ENCODE data around the gene PEAK1. TPM values are rescaled to one million over a fixed set of nuclear protein-coding genes. Genes with fewer than 3 reads are reported as not detected.

The PEAK1 gene
- total and polyA plus RNA-seq, 2 experiments from 2014 or later, result 7.8 to 34.1 TPM

DNA sequence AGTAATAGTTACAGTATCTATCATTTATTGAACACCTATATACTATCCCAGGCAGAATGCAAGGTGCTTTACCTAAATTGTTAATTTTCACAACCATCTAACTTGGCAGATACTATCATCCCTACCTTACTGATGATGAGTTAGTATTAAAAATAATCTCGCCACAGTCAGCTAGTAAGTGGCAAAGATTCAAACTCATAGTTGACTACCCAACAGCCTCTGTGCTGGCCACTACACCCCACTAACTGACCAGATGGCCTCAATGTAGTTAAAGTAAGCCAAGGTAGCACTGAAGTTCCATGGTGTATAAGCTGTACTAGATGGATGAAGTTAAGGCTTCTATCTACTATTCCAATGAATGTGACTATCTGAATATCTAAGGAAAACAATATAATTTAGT is 44.8 kb downstream of the PEAK1 start (continued):
- TF ChIP-seq, protein P1, sequence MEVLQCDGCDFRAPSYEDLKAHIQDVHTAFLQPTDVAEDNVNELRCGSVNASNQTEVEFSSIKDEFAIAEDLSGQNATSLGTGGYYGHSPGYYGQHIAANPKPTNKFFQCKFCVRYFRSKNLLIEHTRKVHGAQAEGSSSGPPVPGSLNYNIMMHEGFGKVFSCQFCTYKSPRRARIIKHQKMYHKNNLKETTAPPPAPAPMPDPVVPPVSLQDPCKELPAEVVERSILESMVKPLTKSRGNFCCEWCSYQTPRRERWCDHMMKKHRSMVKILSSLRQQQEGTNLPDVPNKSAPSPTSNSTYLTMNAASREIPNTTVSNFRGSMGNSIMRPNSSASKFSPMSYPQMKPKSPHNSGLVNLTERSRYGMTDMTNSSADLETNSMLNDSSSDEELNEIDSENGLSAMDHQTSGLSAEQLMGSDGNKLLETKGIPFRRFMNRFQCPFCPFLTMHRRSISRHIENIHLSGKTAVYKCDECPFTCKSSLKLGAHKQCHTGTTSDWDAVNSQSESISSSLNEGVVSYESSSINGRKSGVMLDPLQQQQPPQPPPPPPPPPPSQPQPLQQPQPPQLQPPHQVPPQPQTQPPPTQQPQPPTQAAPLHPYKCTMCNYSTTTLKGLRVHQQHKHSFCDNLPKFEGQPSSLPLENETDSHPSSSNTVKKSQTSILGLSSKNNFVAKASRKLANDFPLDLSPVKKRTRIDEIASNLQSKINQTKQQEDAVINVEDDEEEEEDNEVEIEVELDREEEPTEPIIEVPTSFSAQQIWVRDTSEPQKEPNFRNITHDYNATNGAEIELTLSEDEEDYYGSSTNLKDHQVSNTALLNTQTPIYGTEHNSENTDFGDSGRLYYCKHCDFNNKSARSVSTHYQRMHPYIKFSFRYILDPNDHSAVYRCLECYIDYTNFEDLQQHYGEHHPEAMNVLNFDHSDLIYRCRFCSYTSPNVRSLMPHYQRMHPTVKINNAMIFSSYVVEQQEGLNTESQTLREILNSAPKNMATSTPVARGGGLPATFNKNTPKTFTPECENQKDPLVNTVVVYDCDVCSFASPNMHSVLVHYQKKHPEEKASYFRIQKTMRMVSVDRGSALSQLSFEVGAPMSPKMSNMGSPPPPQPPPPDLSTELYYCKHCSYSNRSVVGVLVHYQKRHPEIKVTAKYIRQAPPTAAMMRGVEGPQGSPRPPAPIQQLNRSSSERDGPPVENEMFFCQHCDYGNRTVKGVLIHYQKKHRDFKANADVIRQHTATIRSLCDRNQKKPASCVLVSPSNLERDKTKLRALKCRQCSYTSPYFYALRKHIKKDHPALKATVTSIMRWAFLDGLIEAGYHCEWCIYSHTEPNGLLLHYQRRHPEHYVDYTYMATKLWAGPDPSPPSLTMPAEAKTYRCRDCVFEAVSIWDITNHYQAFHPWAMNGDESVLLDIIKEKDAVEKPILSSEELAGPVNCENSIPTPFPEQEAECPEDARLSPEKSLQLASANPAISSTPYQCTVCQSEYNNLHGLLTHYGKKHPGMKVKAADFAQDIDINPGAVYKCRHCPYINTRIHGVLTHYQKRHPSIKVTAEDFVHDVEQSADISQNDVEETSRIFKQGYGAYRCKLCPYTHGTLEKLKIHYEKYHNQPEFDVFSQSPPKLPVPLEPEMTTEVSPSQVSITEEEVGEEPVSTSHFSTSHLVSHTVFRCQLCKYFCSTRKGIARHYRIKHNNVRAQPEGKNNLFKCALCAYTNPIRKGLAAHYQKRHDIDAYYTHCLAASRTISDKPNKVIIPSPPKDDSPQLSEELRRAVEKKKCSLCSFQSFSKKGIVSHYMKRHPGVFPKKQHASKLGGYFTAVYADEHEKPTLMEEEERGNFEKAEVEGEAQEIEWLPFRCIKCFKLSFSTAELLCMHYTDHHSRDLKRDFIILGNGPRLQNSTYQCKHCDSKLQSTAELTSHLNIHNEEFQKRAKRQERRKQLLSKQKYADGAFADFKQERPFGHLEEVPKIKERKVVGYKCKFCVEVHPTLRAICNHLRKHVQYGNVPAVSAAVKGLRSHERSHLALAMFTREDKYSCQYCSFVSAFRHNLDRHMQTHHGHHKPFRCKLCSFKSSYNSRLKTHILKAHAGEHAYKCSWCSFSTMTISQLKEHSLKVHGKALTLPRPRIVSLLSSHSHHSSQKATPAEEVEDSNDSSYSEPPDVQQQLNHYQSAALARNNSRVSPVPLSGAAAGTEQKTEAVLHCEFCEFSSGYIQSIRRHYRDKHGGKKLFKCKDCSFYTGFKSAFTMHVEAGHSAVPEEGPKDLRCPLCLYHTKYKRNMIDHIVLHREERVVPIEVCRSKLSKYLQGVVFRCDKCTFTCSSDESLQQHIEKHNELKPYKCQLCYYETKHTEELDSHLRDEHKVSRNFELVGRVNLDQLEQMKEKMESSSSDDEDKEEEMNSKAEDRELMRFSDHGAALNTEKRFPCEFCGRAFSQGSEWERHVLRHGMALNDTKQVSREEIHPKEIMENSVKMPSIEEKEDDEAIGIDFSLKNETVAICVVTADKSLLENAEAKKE (CRISPR knock-in tag; IDR thresholded peaks at IDR 0.05), result no peak
- TF ChIP-seq, protein P2, sequence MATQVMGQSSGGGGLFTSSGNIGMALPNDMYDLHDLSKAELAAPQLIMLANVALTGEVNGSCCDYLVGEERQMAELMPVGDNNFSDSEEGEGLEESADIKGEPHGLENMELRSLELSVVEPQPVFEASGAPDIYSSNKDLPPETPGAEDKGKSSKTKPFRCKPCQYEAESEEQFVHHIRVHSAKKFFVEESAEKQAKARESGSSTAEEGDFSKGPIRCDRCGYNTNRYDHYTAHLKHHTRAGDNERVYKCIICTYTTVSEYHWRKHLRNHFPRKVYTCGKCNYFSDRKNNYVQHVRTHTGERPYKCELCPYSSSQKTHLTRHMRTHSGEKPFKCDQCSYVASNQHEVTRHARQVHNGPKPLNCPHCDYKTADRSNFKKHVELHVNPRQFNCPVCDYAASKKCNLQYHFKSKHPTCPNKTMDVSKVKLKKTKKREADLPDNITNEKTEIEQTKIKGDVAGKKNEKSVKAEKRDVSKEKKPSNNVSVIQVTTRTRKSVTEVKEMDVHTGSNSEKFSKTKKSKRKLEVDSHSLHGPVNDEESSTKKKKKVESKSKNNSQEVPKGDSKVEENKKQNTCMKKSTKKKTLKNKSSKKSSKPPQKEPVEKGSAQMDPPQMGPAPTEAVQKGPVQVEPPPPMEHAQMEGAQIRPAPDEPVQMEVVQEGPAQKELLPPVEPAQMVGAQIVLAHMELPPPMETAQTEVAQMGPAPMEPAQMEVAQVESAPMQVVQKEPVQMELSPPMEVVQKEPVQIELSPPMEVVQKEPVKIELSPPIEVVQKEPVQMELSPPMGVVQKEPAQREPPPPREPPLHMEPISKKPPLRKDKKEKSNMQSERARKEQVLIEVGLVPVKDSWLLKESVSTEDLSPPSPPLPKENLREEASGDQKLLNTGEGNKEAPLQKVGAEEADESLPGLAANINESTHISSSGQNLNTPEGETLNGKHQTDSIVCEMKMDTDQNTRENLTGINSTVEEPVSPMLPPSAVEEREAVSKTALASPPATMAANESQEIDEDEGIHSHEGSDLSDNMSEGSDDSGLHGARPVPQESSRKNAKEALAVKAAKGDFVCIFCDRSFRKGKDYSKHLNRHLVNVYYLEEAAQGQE (IDR thresholded peaks at IDR 0.05; ENCODE audit: unreplicated experiment), result no peak
- TF ChIP-seq EZH2phosphoT487 (IDR thresholded peaks at IDR 0.05; ENCODE audit: unreplicated experiment) (no peak), POLR2AphosphoS5 (IDR thresholded peaks at IDR 0.05; ENCODE audit: low read depth) (no peak), ZNF114 (CRISPR knock-in tag; IDR thresholded peaks at IDR 0.05) (no peak)
- TF ChIP-seq, protein P3, sequence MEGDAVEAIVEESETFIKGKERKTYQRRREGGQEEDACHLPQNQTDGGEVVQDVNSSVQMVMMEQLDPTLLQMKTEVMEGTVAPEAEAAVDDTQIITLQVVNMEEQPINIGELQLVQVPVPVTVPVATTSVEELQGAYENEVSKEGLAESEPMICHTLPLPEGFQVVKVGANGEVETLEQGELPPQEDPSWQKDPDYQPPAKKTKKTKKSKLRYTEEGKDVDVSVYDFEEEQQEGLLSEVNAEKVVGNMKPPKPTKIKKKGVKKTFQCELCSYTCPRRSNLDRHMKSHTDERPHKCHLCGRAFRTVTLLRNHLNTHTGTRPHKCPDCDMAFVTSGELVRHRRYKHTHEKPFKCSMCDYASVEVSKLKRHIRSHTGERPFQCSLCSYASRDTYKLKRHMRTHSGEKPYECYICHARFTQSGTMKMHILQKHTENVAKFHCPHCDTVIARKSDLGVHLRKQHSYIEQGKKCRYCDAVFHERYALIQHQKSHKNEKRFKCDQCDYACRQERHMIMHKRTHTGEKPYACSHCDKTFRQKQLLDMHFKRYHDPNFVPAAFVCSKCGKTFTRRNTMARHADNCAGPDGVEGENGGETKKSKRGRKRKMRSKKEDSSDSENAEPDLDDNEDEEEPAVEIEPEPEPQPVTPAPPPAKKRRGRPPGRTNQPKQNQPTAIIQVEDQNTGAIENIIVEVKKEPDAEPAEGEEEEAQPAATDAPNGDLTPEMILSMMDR (conservative IDR thresholded peaks at IDR 0.05; ENCODE audit: low read depth in 2 of 2), result no peak
- TF ChIP-seq, protein P4, sequence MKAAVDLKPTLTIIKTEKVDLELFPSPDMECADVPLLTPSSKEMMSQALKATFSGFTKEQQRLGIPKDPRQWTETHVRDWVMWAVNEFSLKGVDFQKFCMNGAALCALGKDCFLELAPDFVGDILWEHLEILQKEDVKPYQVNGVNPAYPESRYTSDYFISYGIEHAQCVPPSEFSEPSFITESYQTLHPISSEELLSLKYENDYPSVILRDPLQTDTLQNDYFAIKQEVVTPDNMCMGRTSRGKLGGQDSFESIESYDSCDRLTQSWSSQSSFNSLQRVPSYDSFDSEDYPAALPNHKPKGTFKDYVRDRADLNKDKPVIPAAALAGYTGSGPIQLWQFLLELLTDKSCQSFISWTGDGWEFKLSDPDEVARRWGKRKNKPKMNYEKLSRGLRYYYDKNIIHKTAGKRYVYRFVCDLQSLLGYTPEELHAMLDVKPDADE (IDR thresholded peaks at IDR 0.05), result no peak
